Keratinocyte (primary cell): ENCODE results near the gene UGT1A6. TPM values are rescaled to one million over a fixed set of nuclear protein-coding genes. Genes with fewer than 3 reads are reported as not detected.

ENCODE experiments used
- DNase-seq: peaks from one replicate; pipeline ENCODE4 v3.0.0-alpha.2; 2011; ENCODE audit warnings: low read depth, missing footprints, low spot score
- FAIRE-seq: peaks from 2 replicates; lab custom pipeline; 2011; peaks lifted over from hg19 to GRCh38; lab: Jason Lieb, UNC
- H2AFZ ChIP-seq: 2 replicates; pipeline ENCODE4 v1.6.0; 2012; ENCODE audit warnings: low read length, control low read depth, inconsistent platforms; ENCODE audit not compliant: control insufficient read depth
- H3K27ac ChIP-seq: 2 replicates; pipeline ENCODE4 v1.5.1; 2011; ENCODE audit warnings: low read length; ENCODE audit not compliant: control insufficient read depth, insufficient read depth
- H3K27me3 ChIP-seq: 3 replicates; pipeline ENCODE4 v1.6.0; 2011; ENCODE audit warnings: low read length; ENCODE audit not compliant: control insufficient read depth, insufficient read depth; ENCODE audit errors: extremely low read depth
- H3K36me3 ChIP-seq, 2 experiments: 2 replicates in 1 of 2; 3 replicates in 1 of 2; pipeline ENCODE4 v1.5.1; 2011; ENCODE audit warnings: low read length in 2 of 2, mild to moderate bottlenecking in 1 of 2; ENCODE audit not compliant: control insufficient read depth in 2 of 2, insufficient read depth in 2 of 2; ENCODE audit errors: extremely low read depth in 1 of 2
- H3K4me1 ChIP-seq: 3 replicates; pipeline ENCODE4 v1.5.1; 2011; ENCODE audit warnings: low read length; ENCODE audit not compliant: control insufficient read depth, insufficient read depth; ENCODE audit errors: extremely low read depth
- H3K4me2 ChIP-seq: 3 replicates; pipeline ENCODE4 v1.6.0; 2011; ENCODE audit warnings: low read depth, low read length; ENCODE audit not compliant: control insufficient read depth, insufficient read depth; ENCODE audit errors: extremely low read depth
- H3K4me3 ChIP-seq, 3 experiments: fragments of 200-600 bp in 1 of 3; sonication (generic) in 1 of 3; 2 replicates in 2 of 3; 3 replicates in 1 of 3; pipeline ENCODE4 v1.5.1; 2011 to 2016; ENCODE audit warnings: low read length in 3 of 3, mild to moderate bottlenecking in 3 of 3, control low read depth in 2 of 3, inconsistent platforms in 1 of 3, low read depth in 1 of 3, mixed read lengths in 1 of 3, mixed run types in 1 of 3, moderate library complexity in 1 of 3; ENCODE audit not compliant: control insufficient read depth in 2 of 3, insufficient read depth in 2 of 3; ENCODE audit errors: extremely low read depth in 1 of 3
- H3K79me2 ChIP-seq: 2 replicates; pipeline ENCODE4 v1.6.0; 2012; ENCODE audit warnings: low read length; ENCODE audit not compliant: control insufficient read depth, insufficient read depth
- H3K9ac ChIP-seq: 3 replicates; pipeline ENCODE4 v1.6.0; 2011; ENCODE audit warnings: low read length; ENCODE audit not compliant: control insufficient read depth, insufficient read depth; ENCODE audit errors: extremely low read depth
- H3K9me1 ChIP-seq: 3 replicates; pipeline ENCODE4 v1.6.0; 2011; ENCODE audit warnings: low read length; ENCODE audit not compliant: control insufficient read depth, insufficient read depth; ENCODE audit errors: extremely low read depth
- H3K9me3 ChIP-seq: 2 replicates; pipeline ENCODE4 v1.5.1; 2012; ENCODE audit warnings: low read depth, low read length; ENCODE audit not compliant: control insufficient read depth
- H4K20me1 ChIP-seq: 3 replicates; pipeline ENCODE4 v1.6.0; 2011; ENCODE audit warnings: low read length; ENCODE audit not compliant: control insufficient read depth, insufficient read depth; ENCODE audit errors: extremely low read depth
- CTCF ChIP-seq, 3 experiments: IDR thresholded peaks in 1 of 3; conservative IDR thresholded peaks in 1 of 3; optimal IDR thresholded peaks in 1 of 3; 2 replicates in 2 of 3; 3 replicates in 1 of 3; pipeline versions ENCODE3 to v1.5.1; 2011; ENCODE audit warnings: low read length in 3 of 3, mild to moderate bottlenecking in 3 of 3, moderate library complexity in 2 of 3, control low read depth in 1 of 3, inconsistent platforms in 1 of 3; ENCODE audit not compliant: insufficient read depth in 2 of 3; ENCODE audit errors: extremely low read depth in 1 of 3
- EZH2 ChIP-seq: IDR thresholded peaks from one replicate; pipeline ENCODE4 v1.6.1; 2012; ENCODE audit warnings: inconsistent platforms, mild to moderate bottlenecking, low read length, moderate library complexity
- dilution Hi-C: fragments of 300-500 bp; cut with MboI; formaldehyde crosslinking; loops from one replicate; pipeline ENCODE4 v1.7.0; 2020; ENCODE audit warnings: low sequenced_read_pairs; ENCODE audit not compliant: extremely low pct_ligation_motif_present
- polyA plus RNA-seq, 5 experiments: library from polyadenylated mRNA; depleted of rRNA in 3 of 5; stranded (reverse) in 3 of 5; stranded (forward) in 1 of 5; unstranded in 1 of 5; fragments of >200 nt; gene quantifications; 1 replicate in 1 of 5; 2 replicates in 3 of 5; 3 replicates in 1 of 5; pipeline versions ENCODE4 v1.2.1 to v1.2.3, GENCODE V29; 2011 to 2012; ENCODE audit warnings: missing spikeins in 2 of 5, low read depth in 1 of 5, low replicate concordance in 1 of 5

UGT1A6 gene
- polyA plus RNA-seq, 1 donor (not counting 4 experiments of a cell fraction or from before 2014, with no cell fraction given) = 133 TPM

- H3K4me2 ChIP-seq = no peak within 1 kb of the TSS
- no peak within 1 kb of the TSS for H3K9ac ChIP-seq
- H3K9me3 ChIP-seq = no peaks in the 10 kb centered on the region
- no peaks in the 10 kb centered on the region for H3K27me3 ChIP-seq
- TF ChIP-seq EZH2 = no peak
- TF ChIP-seq CTCF (optimal IDR thresholded peaks at IDR 0.05 in 1 of 3, IDR thresholded peaks at IDR 0.05 in 1 of 3, conservative IDR thresholded peaks at IDR 0.05 in 1 of 3; ENCODE audit: extremely low read depth in 1 of 3, insufficient read depth in 2 of 3, low read length in 3 of 3) = no peak
- dilution Hi-C loops = no loop called here
- no peaks in the 10 kb centered on the region for H3K9me1 ChIP-seq
- H2AFZ ChIP-seq = no peak within 1 kb of the TSS
- DNase-seq = no peak
- no peak for FAIRE-seq
- H4K20me1 ChIP-seq = no peaks in the 10 kb centered on the region
- no peak within 1 kb of the TSS for H3K27ac ChIP-seq
- peaks cover 43% of the 10 kb centered on the region for H3K79me2 ChIP-seq
- no peak within 1 kb of the TSS for H3K4me3 ChIP-seq
- peaks cover 14% of the 10 kb centered on the region for H3K4me1 ChIP-seq
- peaks cover 3 to 13% of the 10 kb centered on the region in 2 experiments for H3K36me3 ChIP-seq
These were observed 20.0 kb downstream of the UGT1A6 start, which contains the start of gene UGT1A5 for GRCh38 chr2:233712611-233713261. UGT1A5 (plus strand) TSS chr2:233712907; CDS start chr2:233712992, 85 bp downstream.

- H3K79me2 ChIP-seq = peaks cover 39% of the 10 kb centered on the region
- no peaks in the 10 kb centered on the region for H3K9me1 ChIP-seq
- H4K20me1 ChIP-seq = no peaks in the 10 kb centered on the region
- no peak overlapping the region for H2AFZ ChIP-seq
- no peak overlapping the region for H3K4me2 ChIP-seq
- peaks cover 3 to 13% of the 10 kb centered on the region in 2 experiments for H3K36me3 ChIP-seq
- dilution Hi-C loops = no loop called here
- H3K9ac ChIP-seq = no peak overlapping the region
- FAIRE-seq (no peak), DNase-seq (no peak)
- TF ChIP-seq EZH2 (no peak), CTCF (optimal IDR thresholded peaks at IDR 0.05 in 1 of 3, IDR thresholded peaks at IDR 0.05 in 1 of 3, conservative IDR thresholded peaks at IDR 0.05 in 1 of 3; ENCODE audit: extremely low read depth in 1 of 3, insufficient read depth in 2 of 3, low read length in 3 of 3) (no peak)
- no peaks in the 10 kb centered on the region for H3K9me3 ChIP-seq
- no peaks in the 10 kb centered on the region for H3K27me3 ChIP-seq
- no peak overlapping the region for H3K4me3 ChIP-seq
- no peak overlapping the region for H3K27ac ChIP-seq
- H3K4me1 ChIP-seq = peaks cover 9% of the 10 kb centered on the region
These were observed 20.5 kb downstream of the UGT1A6 start for GRCh38 chr2:233713262-233713615.
